HG03108 (cell line): ENCODE data around the gene TCP11.
"Not testable (repeated sequence)": the region's sequence is repeated elsewhere in the genome, so short reads cannot be mapped to it uniquely, and the experiment has no call there.

Experiments used
- ATAC-seq: cut with Tn5 transposase; IDR thresholded peaks from one replicate; pipeline ENCODE4 v1.9.1; 2021; ENCODE audit warnings: moderate library complexity; ENCODE audit not compliant: unreplicated experiment

Gene TCP11

DNA sequence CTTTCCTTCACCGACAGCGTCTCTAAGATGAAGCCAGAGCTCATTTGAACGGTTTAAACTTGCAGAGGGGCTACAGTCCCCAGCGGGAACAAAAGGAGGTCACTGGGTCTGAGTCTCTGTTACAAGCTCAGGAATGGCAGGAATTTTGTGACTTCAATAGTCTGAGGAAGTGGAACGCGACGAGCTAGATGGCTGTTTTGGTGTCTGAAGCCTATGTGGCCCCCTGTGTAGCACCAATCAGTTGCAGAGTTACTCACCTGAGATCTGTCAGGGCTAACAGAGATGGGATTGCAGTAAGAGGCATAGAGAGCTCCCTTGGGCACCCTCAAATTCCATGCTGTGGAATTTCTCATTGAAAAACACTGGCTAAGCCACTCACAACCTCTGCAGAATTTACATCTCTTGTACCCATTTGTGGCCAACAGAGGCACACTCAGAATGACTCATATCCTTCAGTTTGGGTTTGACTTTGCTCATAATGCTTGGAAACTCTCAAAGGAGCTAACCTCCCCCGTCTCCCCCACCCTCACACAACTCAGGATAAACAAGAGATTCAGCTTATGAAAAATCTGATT, 7.1 kb upstream of the TCP11 start:
- ATAC-seq = no peak

- ATAC-seq = no peak
Measured at GRCh38 chr6:35147486-35147885, 6.3 kb upstream of the TCP11 start.

DNA sequence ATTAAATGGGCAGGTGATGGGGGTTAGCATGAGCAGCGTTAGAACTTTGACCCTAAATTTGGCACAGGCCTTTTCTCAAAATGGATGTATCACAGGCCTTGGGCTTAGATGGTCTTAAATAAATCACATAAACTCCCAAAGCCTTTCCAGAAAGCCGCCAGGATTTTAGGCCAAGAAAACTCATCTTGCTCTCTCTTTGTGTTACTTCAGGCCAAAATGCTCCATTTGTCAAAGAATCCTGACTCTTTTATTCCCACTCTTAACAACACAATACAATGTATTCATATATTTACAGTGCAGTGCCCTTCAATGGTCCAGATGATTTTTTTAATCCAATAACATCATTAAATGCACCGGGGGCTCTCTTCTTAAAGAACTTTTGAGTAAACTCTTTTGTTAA, 5.9 kb upstream of the TCP11 start:
- ATAC-seq = no peak

DNA sequence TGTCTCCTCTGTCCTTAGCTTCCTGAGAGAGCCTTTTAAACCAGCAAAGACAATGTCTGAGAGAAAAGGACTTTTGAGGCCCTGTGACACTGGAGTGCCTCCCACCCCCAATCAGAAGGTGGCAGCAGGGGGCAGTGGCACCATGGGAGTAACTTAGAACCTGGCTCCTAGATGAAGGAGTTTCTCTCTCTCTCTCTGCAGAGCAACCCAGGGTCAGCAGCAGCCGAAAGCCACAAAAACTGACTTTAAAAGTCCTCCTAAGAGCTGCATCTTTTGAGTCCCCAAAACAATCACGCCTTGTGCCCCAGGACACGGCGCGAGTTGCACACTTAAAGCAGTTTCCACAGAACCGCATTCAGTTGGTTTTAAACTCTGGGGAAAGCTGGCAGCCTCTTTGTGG, 5.3 kb upstream of the TCP11 start:
- no peak for ATAC-seq

- no peak for ATAC-seq
Measured at GRCh38 chr6:35145757-35146156, 4.6 kb upstream of the TCP11 start.

GRCh38 chr6:35142588-35143569, 1.7 kb upstream of the TCP11 start:
- ATAC-seq = no peak

- no peak for ATAC-seq
Measured at GRCh38 chr6:35140639-35141006, 516 bp downstream of the TCP11 start.

DNA sequence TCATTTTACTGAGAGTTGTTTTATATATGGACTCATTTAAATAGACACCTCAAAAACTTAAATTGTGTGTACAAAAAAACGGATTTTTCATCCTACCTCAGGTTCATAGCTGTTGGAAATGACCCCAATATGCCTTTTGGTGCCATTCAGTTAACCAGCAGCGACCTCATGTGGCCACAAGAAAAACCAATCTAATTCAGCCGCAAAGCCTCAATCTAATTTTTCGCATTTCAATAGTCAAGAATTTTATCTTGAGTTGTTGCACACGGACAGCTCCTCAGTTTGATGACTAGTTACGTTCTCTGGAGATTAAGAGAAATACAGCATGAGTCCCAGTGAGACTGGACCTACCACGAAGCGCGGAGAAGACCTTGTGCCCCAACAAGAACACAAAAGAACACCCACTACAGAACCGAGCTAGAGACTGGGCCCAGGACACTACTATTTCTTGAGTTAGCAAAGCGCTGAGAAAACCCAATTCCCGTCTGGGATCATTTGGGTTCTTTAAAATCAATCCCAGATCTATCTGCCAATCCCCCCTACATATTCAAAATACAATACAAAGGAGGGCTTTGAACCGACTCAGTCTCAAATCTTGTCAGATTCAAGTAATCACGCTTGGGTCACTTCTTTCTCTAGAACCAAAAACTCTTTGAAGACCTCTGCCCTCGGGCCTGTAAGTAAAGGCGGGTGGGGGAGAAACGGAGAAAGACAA, 1.1 kb downstream of the TCP11 start:
- ATAC-seq = no peak

DNA sequence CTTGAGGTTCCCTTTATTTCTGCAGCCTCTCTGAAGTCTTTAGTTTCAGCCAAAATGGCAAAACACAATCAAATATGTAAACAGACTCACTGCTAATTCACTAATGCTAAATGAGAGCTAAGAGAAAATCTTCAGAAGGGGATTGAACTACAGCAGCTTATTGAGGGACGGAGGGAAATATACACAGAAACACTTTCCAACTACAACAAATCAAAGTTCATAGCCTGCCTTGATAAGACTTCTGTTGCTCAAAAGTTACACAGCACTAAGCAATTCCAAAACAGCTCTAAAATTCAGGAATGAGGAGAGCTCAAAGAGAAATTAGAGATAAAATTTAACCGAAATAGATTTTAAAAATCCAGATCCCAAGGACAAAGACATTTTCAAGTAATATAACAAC, 1.7 kb downstream of the TCP11 start:
- no peak for ATAC-seq

DNA sequence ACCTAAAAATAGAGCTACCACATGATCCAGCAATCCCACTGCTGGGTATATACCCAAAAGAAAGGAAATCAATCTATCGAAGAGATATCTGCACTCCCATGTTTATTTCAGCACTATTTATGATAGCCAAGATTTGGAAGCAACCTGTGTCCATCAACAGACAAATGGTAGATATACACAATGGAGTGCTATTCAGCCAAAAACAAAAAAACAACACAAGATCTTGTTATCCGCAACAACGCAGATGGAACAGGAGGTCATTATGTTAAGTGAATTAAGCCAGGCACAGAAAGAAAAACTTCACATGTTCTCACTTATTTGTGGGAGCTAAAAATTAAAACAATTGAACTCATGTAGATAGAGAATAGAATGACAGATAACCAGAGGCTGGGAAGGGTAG, 2.9 kb downstream of the TCP11 start:
- ATAC-seq = not testable (repeated sequence)

- ATAC-seq = no peak
Measured at GRCh38 chr6:35136185-35136584, 5.0 kb downstream of the TCP11 start.

- ATAC-seq = no peak
Measured at GRCh38 chr6:35128496-35128895, 12.6 kb downstream of the TCP11 start.

DNA sequence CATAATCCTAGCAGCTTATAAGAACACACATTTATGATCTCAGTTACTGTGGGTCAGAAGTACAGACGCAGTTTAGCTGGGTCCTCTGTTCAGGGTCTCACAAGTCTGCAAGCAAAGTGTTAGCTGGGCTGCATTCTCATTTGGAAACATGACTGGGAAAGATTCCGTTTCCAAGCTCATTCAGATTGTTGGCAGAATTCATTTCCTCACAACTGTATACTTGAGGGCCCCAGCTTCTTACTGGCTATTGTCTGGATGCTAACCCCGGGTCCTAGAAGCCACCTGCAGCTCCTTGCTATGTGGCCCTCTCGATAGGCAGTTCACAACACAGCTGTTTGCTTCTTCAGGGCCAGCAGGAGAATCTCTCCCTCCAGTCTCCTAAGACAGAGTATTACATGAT, 13.1 kb downstream of the TCP11 start:
- ATAC-seq = no peak

GRCh38 chr6:35124356-35124755, 16.8 kb downstream of the TCP11 start:
- no peak for ATAC-seq

GRCh38 chr6:35120746-35121145, 20.4 kb downstream of the TCP11 start:
- no peak for ATAC-seq

DNA sequence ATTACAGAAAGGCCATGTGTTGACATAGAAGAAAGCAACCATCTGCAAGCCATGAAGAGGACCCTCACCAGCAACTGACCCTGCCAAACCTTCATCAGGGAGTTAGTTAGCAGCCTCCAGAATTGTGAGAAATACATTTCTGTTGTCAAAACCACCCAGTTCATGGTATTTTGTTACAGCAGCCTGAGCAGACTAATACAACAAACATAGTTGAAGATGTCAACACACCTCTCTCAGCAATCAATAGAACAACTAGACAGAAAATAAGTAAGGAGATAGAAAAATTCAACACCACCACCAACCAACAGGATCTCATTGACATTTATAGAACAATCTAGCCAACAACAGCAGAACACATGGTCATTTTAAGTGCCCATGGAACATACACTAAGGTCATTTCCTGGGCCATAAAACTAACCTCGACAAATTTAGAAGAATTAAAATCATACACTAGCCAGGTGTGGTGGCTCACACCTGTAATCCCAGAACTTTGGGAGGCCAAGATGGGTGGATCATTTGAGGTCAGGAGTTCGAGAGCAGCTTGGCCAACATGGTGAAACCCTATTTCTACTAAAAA, 32.7 kb downstream of the TCP11 start:
- no peak for ATAC-seq

GRCh38 chr6:35107761-35108160, 33.4 kb downstream of the TCP11 start:
- ATAC-seq = not testable (repeated sequence)

DNA sequence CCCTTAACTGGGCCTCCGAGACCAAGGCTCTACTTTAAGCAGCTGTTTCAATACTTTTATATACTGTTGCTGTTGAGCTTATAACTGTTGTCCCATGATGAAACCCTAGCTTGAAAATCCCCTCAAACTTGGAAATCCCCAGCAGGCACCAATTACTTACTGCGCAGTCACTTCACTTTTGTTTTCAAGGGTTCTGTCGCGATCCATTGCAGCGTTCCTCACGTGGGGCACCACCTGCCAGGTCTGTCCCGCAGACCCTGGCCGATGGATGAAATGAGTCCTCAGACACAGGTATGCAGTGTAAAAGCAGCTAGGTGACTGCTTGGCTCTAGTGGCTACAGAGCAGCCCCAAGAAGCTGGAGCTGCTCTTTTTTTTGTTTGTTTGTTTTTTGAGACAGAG, 33.9 kb downstream of the TCP11 start:
- not testable (repeated sequence) for ATAC-seq

DNA sequence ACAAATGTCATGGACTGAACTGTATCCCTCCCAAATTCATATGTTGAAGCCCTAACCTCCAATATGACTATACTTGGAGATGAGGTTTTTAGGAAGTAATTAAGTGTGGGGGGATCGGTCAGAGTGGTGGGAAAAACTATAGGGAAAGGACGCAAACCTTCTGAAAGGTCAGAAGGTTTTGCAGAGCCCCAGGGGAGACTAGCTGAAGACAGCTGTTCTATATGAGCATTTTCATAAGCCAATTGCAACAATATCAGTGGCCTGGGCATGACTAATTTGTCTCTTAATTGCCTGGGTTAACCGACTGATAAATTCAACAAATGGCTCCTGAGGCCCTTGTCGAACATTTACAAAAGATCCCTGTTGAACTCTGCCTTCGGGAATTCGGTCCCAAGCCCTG, 35.1 kb downstream of the TCP11 start:
- not testable (repeated sequence) for ATAC-seq

DNA sequence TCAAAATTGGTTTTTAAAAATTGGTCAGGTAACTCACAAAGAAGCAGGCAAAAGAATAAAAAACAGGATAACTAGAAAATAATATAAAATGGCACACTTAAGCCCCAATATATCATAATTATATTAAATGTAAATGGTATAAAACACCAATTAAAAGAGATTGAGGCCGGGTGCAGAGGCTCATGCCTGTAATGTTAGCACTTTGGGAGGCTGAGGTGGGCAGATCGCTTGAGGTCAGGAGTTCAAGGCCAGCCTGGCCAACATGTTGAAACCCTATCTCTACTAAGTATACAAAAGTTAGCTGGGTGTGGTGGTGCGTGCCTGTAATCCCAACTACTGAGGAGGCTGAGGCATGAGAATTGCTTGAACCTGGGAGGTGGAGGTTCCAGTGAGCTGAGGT, 36.1 kb downstream of the TCP11 start:
- no peak for ATAC-seq

DNA sequence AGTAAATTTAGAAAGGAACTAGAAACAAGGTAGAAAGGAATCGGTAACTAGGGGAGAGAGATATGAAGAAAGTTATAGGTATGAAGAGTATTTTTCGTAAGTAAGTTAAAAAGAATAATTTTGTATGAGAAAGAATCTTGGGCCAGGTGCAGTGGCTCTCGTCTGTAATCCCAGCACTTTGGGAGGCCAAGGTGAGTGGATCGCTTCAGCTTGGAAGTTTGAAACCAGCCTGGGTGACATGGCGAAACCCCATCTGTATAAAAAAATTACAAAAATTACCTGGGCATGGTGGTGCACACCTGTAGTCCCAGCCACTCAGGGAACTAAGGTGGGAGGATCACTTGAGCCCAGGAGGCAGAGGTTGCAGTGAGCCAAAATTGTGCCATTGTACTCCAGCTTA, 42.0 kb downstream of the TCP11 start:
- no peak for ATAC-seq
